Dendritic cell treated with granulocyte-macrophage colony-stimulating factor and Interleukin-4, amounts not matched to agents 40 ng/mL and 50 ng/mL, for 4 days (primary cell): Measurements from ENCODE around the gene OR10H5.
"Not testable (repeated sequence)": the region's sequence is repeated elsewhere in the genome, so short reads cannot be mapped to it uniquely, and the experiment has no call there.

Experiments used
- H3K27ac Mint-ChIP-seq: one replicate; pipeline ENCODE4 v1.8.0; 2022; ENCODE audit warnings: mild to moderate bottlenecking, mixed read lengths
- H3K27me3 Mint-ChIP-seq: one replicate; pipeline ENCODE4 v1.8.0; 2022; ENCODE audit warnings: mild to moderate bottlenecking, mixed read lengths
- H3K36me3 Mint-ChIP-seq: one replicate; pipeline ENCODE4 v1.8.0; 2022; ENCODE audit warnings: low read depth, mixed read lengths
- H3K4me1 Mint-ChIP-seq: one replicate; pipeline ENCODE4 v1.8.0; 2022; ENCODE audit warnings: low read depth, mixed read lengths
- H3K4me3 Mint-ChIP-seq: one replicate; pipeline ENCODE4 v1.8.0; 2022; ENCODE audit warnings: mild to moderate bottlenecking, moderate library complexity, mixed read lengths
- H3K9me3 Mint-ChIP-seq: one replicate; pipeline ENCODE4 v1.8.0; 2022; ENCODE audit warnings: mixed read lengths
- intact Hi-C: fragments of 100-400 bp; cut with micrococcal nuclease; formaldehyde crosslinking; loops from one replicate; pipeline ENCODE4 v1.15.0; 2022

OR10H5 gene

GRCh38 chr19:15787611-15788155, at the start of gene OR10H5:
Gene OR10H5, plus strand, starts transcription at chr19:15787661. Its CDS starts 6,388 bp downstream, at chr19:15794049.
- peaks cover 26% of the 10 kb centered on the region for H3K27me3 Mint-ChIP-seq
- intact Hi-C loops, result no loop called here
- no peak within 1 kb of the TSS for H3K4me3 Mint-ChIP-seq
- no peaks in the 10 kb centered on the region for H3K36me3 Mint-ChIP-seq
- no peak within 1 kb of the TSS for H3K27ac Mint-ChIP-seq
- H3K9me3 Mint-ChIP-seq, result no peaks in the 10 kb centered on the region
- peaks cover 1% of the 10 kb centered on the region for H3K4me1 Mint-ChIP-seq

DNA sequence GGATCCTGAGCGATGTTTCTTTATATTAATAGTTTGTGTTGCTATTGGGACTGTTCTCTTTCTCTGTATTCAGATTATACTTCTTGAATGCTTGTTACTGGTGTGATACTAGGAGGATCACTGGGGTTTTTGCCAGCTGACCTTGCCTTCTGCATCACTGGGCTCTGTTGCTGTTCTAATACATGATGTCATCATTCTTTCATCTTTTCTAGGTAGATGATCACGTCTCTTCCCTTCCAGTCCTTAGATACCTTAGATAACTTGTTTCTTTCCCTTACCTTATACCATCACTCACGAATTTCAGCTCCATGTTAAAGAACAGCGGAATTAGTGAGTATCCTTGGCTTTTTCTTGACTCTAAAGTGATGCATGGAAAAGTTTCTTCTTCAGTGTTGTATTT, 49.7 kb upstream of the OR10H5 start, which contains the start of gene OR10H3:
TSS of gene OR10H3 (plus strand) at position 264 of the 400 bp plus-strand sequence. CDS start 3,408 bp downstream, outside the sequence.
- H3K27ac Mint-ChIP-seq, result no peak within 1 kb of the TSS
- intact Hi-C loops, result no loop called here
- no peaks in the 10 kb centered on the region for H3K4me1 Mint-ChIP-seq
- H3K9me3 Mint-ChIP-seq, result peaks cover 14% of the 10 kb centered on the region
- no peak within 1 kb of the TSS for H3K4me3 Mint-ChIP-seq
- H3K27me3 Mint-ChIP-seq, result peaks cover 15% of the 10 kb centered on the region
- no peaks in the 10 kb centered on the region for H3K36me3 Mint-ChIP-seq

GRCh38 chr19:15740785-15741184, 46.7 kb upstream of the OR10H5 start:
- no peak overlapping the region for H3K4me3 Mint-ChIP-seq
- H3K27ac Mint-ChIP-seq, result no peak overlapping the region
- intact Hi-C loops, result no loop called here
- H3K4me1 Mint-ChIP-seq, result no peaks in the 10 kb centered on the region
- H3K27me3 Mint-ChIP-seq, result peaks cover 20% of the 10 kb centered on the region
- peaks cover 14% of the 10 kb centered on the region for H3K9me3 Mint-ChIP-seq
- H3K36me3 Mint-ChIP-seq, result no peaks in the 10 kb centered on the region

GRCh38 chr19:15748239-15748638, 39.2 kb upstream of the OR10H5 start:
- H3K36me3 Mint-ChIP-seq, result no peaks in the 10 kb centered on the region
- intact Hi-C loops, result no loop called here
- H3K9me3 Mint-ChIP-seq, result no peaks in the 10 kb centered on the region
- peaks cover 44% of the 10 kb centered on the region for H3K27me3 Mint-ChIP-seq
- H3K27ac Mint-ChIP-seq, result no peak overlapping the region
- H3K4me3 Mint-ChIP-seq, result no peak overlapping the region
- no peaks in the 10 kb centered on the region for H3K4me1 Mint-ChIP-seq

- H3K27ac Mint-ChIP-seq, result no peak overlapping the region
- no peaks in the 10 kb centered on the region for H3K36me3 Mint-ChIP-seq
- no peaks in the 10 kb centered on the region for H3K4me1 Mint-ChIP-seq
- no peak overlapping the region for H3K4me3 Mint-ChIP-seq
- H3K27me3 Mint-ChIP-seq, result peaks cover 60% of the 10 kb centered on the region
- H3K9me3 Mint-ChIP-seq, result no peaks in the 10 kb centered on the region
- intact Hi-C loops, result loop anchor here (10.0 kb wide), 1 partner anchor 134 kb away; no protein-coding TSS in a partner anchor
Measured at GRCh38 chr19:15758379-15758778, 29.1 kb upstream of the OR10H5 start.

GRCh38 chr19:15759962-15760565, 27.4 kb upstream of the OR10H5 start:
- Mint-ChIP-seq H3K4me3 (no peak overlapping the region), H3K27me3 (peaks cover 49% of the 10 kb centered on the region), H3K27ac (no peak overlapping the region), H3K9me3 (no peaks in the 10 kb centered on the region), H3K36me3 (no peaks in the 10 kb centered on the region), H3K4me1 (no peaks in the 10 kb centered on the region)
- intact Hi-C loops, result loop anchor here (10.0 kb wide), 1 partner anchor 135 kb away; no protein-coding TSS in a partner anchor

DNA sequence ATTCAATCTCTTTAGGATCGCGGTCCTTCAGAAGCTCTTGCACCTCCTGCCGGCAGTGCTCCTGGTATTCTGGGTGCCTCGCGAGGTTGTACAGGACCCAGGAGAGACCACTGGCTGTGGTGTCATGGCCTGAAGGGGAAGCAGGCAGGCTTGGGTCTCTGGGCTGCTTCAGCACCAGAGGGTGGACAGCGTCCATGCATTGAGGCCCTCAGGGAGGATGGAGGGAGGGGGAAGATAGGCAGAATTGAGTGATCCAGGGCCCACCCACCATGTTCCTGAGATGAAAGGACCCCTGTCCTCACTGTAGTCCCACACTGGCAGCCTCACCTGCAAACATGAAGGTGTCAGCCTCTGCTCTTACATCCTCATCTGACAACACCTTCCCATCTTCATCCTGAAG, 17.9 kb upstream of the OR10H5 start:
- no peak overlapping the region for H3K4me3 Mint-ChIP-seq
- no peaks in the 10 kb centered on the region for H3K4me1 Mint-ChIP-seq
- intact Hi-C loops, result no loop called here
- H3K27ac Mint-ChIP-seq, result no peak overlapping the region
- no peaks in the 10 kb centered on the region for H3K9me3 Mint-ChIP-seq
- H3K27me3 Mint-ChIP-seq, result peaks cover 14% of the 10 kb centered on the region
- no peaks in the 10 kb centered on the region for H3K36me3 Mint-ChIP-seq

GRCh38 chr19:15774159-15774558, 13.3 kb upstream of the OR10H5 start:
- H3K4me3 Mint-ChIP-seq, intact Hi-C loops, H3K36me3 Mint-ChIP-seq, H3K27ac Mint-ChIP-seq, H3K4me1 Mint-ChIP-seq, H3K9me3 Mint-ChIP-seq: not testable (repeated sequence)
- H3K27me3 Mint-ChIP-seq, result peaks cover 15% of the 10 kb centered on the region

DNA sequence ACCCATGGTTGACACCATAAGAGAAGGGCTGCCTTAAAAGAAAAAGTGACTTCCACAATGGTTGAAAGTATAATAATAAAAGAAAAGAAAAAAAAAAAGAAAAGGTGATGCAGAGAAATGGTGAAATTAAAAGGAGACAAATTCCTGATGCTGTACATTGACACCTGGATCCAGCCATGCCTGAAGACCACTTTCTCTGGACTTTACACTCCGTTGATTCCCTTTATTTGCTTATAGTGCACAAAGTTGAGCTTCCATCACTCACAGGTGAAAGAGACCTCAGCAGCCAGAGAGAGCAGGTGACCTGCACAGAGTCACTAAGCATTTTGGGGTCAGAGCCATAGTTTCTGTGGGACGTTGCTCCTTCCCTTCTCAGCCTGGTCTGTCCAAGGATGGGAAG, 12.2 kb upstream of the OR10H5 start:
- Mint-ChIP-seq H3K27ac (no peak overlapping the region), H3K4me3 (no peak overlapping the region), H3K4me1 (no peaks in the 10 kb centered on the region), H3K27me3 (peaks cover 16% of the 10 kb centered on the region), H3K9me3 (no peaks in the 10 kb centered on the region), H3K36me3 (no peaks in the 10 kb centered on the region)
- intact Hi-C loops, result no loop called here

GRCh38 chr19:15776264-15776663, 11.2 kb upstream of the OR10H5 start:
- Mint-ChIP-seq H3K4me1 (no peaks in the 10 kb centered on the region), H3K36me3 (no peaks in the 10 kb centered on the region), H3K4me3 (no peak overlapping the region), H3K27ac (no peak overlapping the region), H3K27me3 (peaks cover 19% of the 10 kb centered on the region), H3K9me3 (no peaks in the 10 kb centered on the region)
- intact Hi-C loops, result no loop called here

- Mint-ChIP-seq H3K4me1 (no peaks in the 10 kb centered on the region), H3K27ac (no peak overlapping the region), H3K27me3 (peaks cover 16% of the 10 kb centered on the region), H3K36me3 (no peaks in the 10 kb centered on the region), H3K4me3 (no peak overlapping the region), H3K9me3 (no peaks in the 10 kb centered on the region)
- intact Hi-C loops, result no loop called here
Measured at GRCh38 chr19:15776991-15777970, 10.2 kb upstream of the OR10H5 start.

DNA sequence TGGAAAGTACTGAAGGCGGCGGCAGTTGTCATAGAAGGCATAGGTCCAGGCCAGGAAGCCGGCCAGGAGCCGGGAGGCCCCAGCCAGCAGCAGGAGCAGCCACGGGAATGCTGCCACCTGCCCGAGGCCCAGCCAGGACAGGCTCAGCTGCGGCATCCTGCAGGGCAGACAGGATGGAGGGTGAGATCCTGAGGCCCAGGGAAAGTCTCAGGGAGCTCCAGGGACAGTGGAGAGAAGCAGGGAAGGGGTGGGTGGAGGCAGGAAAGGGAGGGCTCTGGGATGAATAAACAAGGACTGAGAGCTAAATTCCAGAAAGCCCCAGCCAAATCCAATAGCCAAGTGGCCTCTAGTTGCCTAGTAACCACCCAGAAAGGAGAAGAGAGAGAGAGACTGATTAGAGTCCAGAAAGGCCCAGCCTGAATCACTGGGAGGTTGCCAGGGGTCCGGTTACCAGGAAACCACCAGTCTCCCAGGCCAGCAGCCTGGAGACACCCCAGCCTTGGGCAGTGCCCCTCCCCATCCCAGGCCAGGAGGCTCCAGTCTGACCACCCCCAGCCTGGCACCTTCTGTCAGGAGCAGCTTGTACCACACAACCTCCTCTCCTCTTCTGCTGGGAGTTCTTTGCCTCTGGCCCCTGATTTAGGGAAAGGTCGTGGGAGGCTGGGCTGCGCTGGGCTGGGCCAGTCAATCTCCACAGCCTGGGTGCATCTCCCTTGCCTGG, 7.5 kb upstream of the OR10H5 start:
- peaks cover 21% of the 10 kb centered on the region for H3K27me3 Mint-ChIP-seq
- no peak overlapping the region for H3K4me3 Mint-ChIP-seq
- H3K36me3 Mint-ChIP-seq, result no peaks in the 10 kb centered on the region
- intact Hi-C loops, result no loop called here
- H3K4me1 Mint-ChIP-seq, result peaks cover 5% of the 10 kb centered on the region
- H3K27ac Mint-ChIP-seq, result no peak overlapping the region
- no peaks in the 10 kb centered on the region for H3K9me3 Mint-ChIP-seq

GRCh38 chr19:15780610-15781418, 6.6 kb upstream of the OR10H5 start:
- no peak overlapping the region for H3K27ac Mint-ChIP-seq
- no peak overlapping the region for H3K4me3 Mint-ChIP-seq
- H3K36me3 Mint-ChIP-seq, result no peaks in the 10 kb centered on the region
- peaks cover 21% of the 10 kb centered on the region for H3K27me3 Mint-ChIP-seq
- intact Hi-C loops, result no loop called here
- no peaks in the 10 kb centered on the region for H3K9me3 Mint-ChIP-seq
- peaks cover 5% of the 10 kb centered on the region for H3K4me1 Mint-ChIP-seq
